Non-pigmented ciliary epithelial cell (primary cell): ENCODE data around the gene LARP7.
"Not testable (repeated sequence)": the region's sequence is repeated elsewhere in the genome, so short reads cannot be mapped to it uniquely, and the experiment has no call there.

Experiments
- DNase-seq: peaks from one replicate; pipeline ENCODE4 v3.0.0-alpha.2; 2010; ENCODE audit warnings: low read depth

The LARP7 gene

GRCh38 chr4:112636688-112637551 lies at the start of gene LARP7, which contains the start of gene ZGRF1:
TSS of gene LARP7 (plus strand) at chr4:112637143. CDS start at chr4:112644670, 7,527 bp downstream.
TSS of gene ZGRF1 (minus strand) at chr4:112636909. CDS start at chr4:112633176, 3,733 bp downstream.
- peak; percentile 93 for DNase-seq

- peak; percentile 23 for DNase-seq
Measured at GRCh38 chr4:112589206-112589605, 47.7 kb upstream of the LARP7 start.

- no peak for DNase-seq
Measured at GRCh38 chr4:112591593-112591992, 45.4 kb upstream of the LARP7 start.

GRCh38 chr4:112592717-112593116 lies 44.2 kb upstream of the LARP7 start:
- no peak for DNase-seq

- no peak for DNase-seq
Measured at GRCh38 chr4:112593438-112594133, 43.4 kb upstream of the LARP7 start.

GRCh38 chr4:112594993-112595392 lies 42.0 kb upstream of the LARP7 start:
- no peak for DNase-seq

GRCh38 chr4:112604589-112604988 lies 32.4 kb upstream of the LARP7 start:
- peak; percentile 35 for DNase-seq

GRCh38 chr4:112612814-112613213 lies 24.1 kb upstream of the LARP7 start:
- not testable (repeated sequence) for DNase-seq

GRCh38 chr4:112616984-112617383 lies 20.0 kb upstream of the LARP7 start:
- DNase-seq, result no peak

- DNase-seq, result no peak
Measured at GRCh38 chr4:112626228-112626627, 10.7 kb upstream of the LARP7 start.

- no peak for DNase-seq
Measured at GRCh38 chr4:112633477-112634235, 3.3 kb upstream of the LARP7 start.

- DNase-seq, result no peak
Measured at GRCh38 chr4:112637552-112637866, 566 bp downstream of the LARP7 start.

GRCh38 chr4:112642526-112642925 lies 5.6 kb downstream of the LARP7 start:
- no peak for DNase-seq

GRCh38 chr4:112644595-112645535 lies 7.9 kb downstream of the LARP7 start:
- not testable (repeated sequence) for DNase-seq

GRCh38 chr4:112645541-112646329 lies 8.8 kb downstream of the LARP7 start:
- DNase-seq, result no peak

GRCh38 chr4:112646632-112647537 lies 9.9 kb downstream of the LARP7 start:
- no peak for DNase-seq

- no peak for DNase-seq
Measured at GRCh38 chr4:112647785-112648184, 10.8 kb downstream of the LARP7 start.

- DNase-seq, result peak; percentile 17
Measured at GRCh38 chr4:112648263-112649054, 11.5 kb downstream of the LARP7 start.

- DNase-seq, result no peak
Measured at GRCh38 chr4:112649055-112649408, 12.1 kb downstream of the LARP7 start.
